Right atrium auricular region (tissue), 2 donors: ENCODE results near the gene ANTXRL. TPM values are rescaled to one million over a fixed set of nuclear protein-coding genes. Genes with fewer than 3 reads are reported as not detected.

Source experiments
- DNase-seq: peaks from one replicate; pipeline ENCODE4 v3.0.0-alpha.2; 2019; ENCODE audit warnings: low spot score
- H3K27ac ChIP-seq, 2 donors: fragments of 200-600 bp; sonication (generic); 1 replicate in 1 of 2; 2 replicates in 1 of 2; pipeline ENCODE4 v1.5.1; 2016 to 2019
- H3K27me3 ChIP-seq, 2 donors: fragments of 200-600 bp; sonication (generic); one replicate each; pipeline versions ENCODE4 v1.5.1 to v1.6.0; 2017 to 2019
- H3K36me3 ChIP-seq: fragments of 200-600 bp; sonication (generic); one replicate; pipeline ENCODE4 v1.5.1; 2016
- H3K4me1 ChIP-seq, 2 donors: fragments of 200-600 bp; sonication (generic); one replicate each; pipeline versions ENCODE4 v1.5.1 to v1.6.0; 2017 to 2019
- H3K4me3 ChIP-seq, 2 donors: fragments of 200-600 bp; sonication (generic); 1 replicate in 1 of 2; 2 replicates in 1 of 2; pipeline ENCODE4 v1.5.1; 2017 to 2019; ENCODE audit warnings: mild to moderate bottlenecking in 1 of 2, moderate library complexity in 1 of 2
- H3K9me3 ChIP-seq, 2 donors: fragments of 200-600 bp; sonication (generic); one replicate each; pipeline ENCODE4 v1.5.1; 2019
- CTCF ChIP-seq, 2 donors: fragments of 200-600 bp; sonication (generic); IDR thresholded peaks; one replicate each; pipeline ENCODE4 v1.5.1; 2019; ENCODE audit warnings: antibody characterized with exemption in 2 of 2
- total RNA-seq, 2 donors: library from RNA; depleted of rRNA; stranded (reverse); fragments of >200 nt; gene quantifications; one replicate each; pipeline ENCODE4 v1.1.0, GENCODE V29; 2016

ANTXRL gene
- total RNA-seq, 2 donors from 2014 or later: not detected

DNA sequence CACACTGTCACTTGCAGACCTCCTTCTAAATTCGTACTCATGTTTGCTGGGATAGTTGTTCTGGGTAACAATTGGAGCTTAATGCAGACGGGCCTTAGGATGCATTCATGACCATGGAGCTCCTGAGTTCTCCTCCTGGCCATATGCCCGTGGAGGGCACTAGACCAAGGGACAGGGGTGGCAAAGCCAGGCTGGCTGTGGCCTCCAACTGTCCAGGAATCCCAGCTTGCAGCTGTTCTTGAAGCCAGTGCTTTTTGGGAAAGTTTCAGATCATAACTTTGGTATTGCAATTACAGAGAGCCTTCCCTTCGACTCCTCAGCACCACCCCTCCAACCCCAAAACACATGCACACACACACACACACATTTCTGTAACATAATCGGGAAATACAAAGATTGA, 30.6 kb downstream of the ANTXRL start:
- no peaks in the 10 kb centered on the region for H3K36me3 ChIP-seq
- H3K27ac ChIP-seq: no peak overlapping the region
- peak; percentile 21 for DNase-seq
- H3K4me1 ChIP-seq: peaks cover 0 to 3% of the 10 kb centered on the region in 2 donors
- no peaks in the 10 kb centered on the region for H3K9me3 ChIP-seq
- no peak overlapping the region for H3K4me3 ChIP-seq
- TF ChIP-seq CTCF (IDR thresholded peaks at IDR 0.05): no peak
- H3K27me3 ChIP-seq: no peaks in the 10 kb centered on the region

DNA sequence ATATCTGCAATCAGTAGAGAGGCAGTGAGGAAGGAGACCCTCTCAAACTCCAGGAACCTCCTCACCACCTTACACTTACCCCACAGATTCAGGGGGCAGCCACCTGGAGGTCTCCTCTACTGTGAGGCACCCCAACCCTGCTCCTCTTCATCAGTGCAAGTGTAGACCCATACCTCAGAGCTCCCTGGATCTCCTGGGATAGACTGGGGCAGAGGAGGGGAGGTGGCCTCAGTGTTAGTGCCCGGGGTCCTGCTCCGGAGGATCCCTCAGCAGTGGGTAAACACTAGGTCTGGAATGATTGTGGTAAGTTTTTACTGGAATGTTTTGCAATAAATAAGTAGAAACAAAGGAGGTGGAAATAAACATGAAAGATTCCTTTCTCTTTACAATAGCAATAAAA, 31.1 kb downstream of the ANTXRL start:
- peaks cover 0 to 3% of the 10 kb centered on the region in 2 donors for H3K4me1 ChIP-seq
- no peaks in the 10 kb centered on the region for H3K36me3 ChIP-seq
- no peaks in the 10 kb centered on the region for H3K27me3 ChIP-seq
- no peak overlapping the region for H3K4me3 ChIP-seq
- H3K9me3 ChIP-seq: no peaks in the 10 kb centered on the region
- no peak overlapping the region for H3K27ac ChIP-seq
- no peak for TF ChIP-seq CTCF (IDR thresholded peaks at IDR 0.05)
- peak; percentile 47 for DNase-seq

DNA sequence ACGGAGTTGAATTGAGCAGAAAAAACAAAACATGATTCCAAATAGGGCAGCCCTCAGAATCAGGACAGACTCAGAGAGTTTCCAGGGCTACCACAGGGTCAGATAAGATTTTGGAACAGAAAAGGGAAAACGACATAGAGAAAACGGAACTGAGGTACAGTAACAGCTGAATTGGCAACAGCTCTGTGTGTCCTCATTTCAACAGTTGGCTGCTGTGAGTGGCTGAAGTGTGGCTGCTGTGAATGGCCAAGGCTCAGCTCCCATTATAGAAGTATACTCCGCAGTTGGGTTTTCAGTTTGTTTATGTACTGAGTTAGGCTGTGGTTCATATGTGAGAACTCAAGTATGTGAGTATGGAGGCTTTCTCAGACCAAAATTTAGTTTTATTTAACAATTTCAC, 32.0 kb downstream of the ANTXRL start:
- no peak overlapping the region for H3K27ac ChIP-seq
- H3K4me3 ChIP-seq: no peak overlapping the region
- peak; percentile 44 for DNase-seq
- no peak for TF ChIP-seq CTCF (IDR thresholded peaks at IDR 0.05)
- H3K36me3 ChIP-seq: no peaks in the 10 kb centered on the region
- peaks cover 0 to 3% of the 10 kb centered on the region in 2 donors for H3K4me1 ChIP-seq
- H3K27me3 ChIP-seq: no peaks in the 10 kb centered on the region
- H3K9me3 ChIP-seq: no peaks in the 10 kb centered on the region

- Histone ChIP-seq H3K4me1 (no peaks in the 10 kb centered on the region), H3K36me3 (no peaks in the 10 kb centered on the region), H3K27me3 (no peaks in the 10 kb centered on the region), H3K4me3 (no peak overlapping the region), H3K27ac (no peak overlapping the region), H3K9me3 (no peaks in the 10 kb centered on the region)
- DNase-seq: peak; percentile 4
- TF ChIP-seq CTCF (IDR thresholded peaks at IDR 0.05): no peak
Measured at GRCh38 chr10:46319389-46319788, 32.6 kb downstream of the ANTXRL start.

DNA sequence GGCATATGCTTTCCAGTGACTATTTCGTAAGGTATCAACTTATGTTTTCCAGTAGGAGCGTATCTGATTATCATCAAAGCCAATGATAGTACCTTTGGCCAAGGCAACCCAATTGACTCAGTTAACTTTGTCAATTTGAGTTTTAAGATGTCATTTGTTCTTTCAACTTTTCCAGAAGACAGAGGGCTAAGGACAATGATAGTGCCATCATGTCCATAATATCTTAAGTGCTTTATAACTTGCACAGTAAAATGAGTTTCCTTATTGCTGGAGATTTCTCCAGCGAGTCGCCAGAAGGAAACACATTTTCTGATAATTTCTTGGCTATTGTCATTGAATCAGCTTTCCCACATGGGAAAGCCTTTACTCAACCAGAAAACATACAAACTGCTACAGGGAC, 35.0 kb downstream of the ANTXRL start:
- no peak for DNase-seq
- Histone ChIP-seq H3K27ac (no peak overlapping the region), H3K9me3 (no peaks in the 10 kb centered on the region), H3K36me3 (no peaks in the 10 kb centered on the region), H3K27me3 (no peaks in the 10 kb centered on the region), H3K4me3 (no peak overlapping the region), H3K4me1 (no peaks in the 10 kb centered on the region)
- TF ChIP-seq CTCF (IDR thresholded peaks at IDR 0.05): no peak

DNA sequence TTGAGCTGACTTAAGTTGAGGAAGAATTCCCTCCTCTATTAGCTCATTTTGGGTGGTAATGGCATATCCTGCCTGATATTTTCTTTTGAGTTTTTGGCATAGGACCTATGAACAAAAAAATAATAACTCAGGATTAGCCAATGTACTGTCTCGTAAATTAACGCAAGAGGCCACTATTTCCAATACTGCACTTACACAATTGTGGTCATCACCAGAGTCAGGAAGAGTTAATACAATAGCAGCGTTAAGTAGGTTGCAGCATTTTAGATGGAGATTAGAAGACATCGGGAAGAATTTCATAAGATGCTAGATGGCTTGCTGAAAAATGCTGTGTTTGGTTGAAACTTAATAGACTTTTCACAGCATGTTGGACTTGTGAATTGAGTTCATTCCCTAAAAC, 36.4 kb downstream of the ANTXRL start:
- DNase-seq: no peak
- no peaks in the 10 kb centered on the region for H3K36me3 ChIP-seq
- no peak for TF ChIP-seq CTCF (IDR thresholded peaks at IDR 0.05)
- H3K27me3 ChIP-seq: no peaks in the 10 kb centered on the region
- H3K4me1 ChIP-seq: no peaks in the 10 kb centered on the region
- no peak overlapping the region for H3K4me3 ChIP-seq
- no peaks in the 10 kb centered on the region for H3K9me3 ChIP-seq
- no peak overlapping the region for H3K27ac ChIP-seq
